GM10847 (cell line): ENCODE data around the gene BCL2.

Experiments
- POLR2A ChIP-seq: IDR thresholded peaks from 2 replicates; pipeline ENCODE4 v1.6.1; 2011; ENCODE audit not compliant: insufficient read length; ENCODE audit errors: extremely low read depth

Gene BCL2

DNA sequence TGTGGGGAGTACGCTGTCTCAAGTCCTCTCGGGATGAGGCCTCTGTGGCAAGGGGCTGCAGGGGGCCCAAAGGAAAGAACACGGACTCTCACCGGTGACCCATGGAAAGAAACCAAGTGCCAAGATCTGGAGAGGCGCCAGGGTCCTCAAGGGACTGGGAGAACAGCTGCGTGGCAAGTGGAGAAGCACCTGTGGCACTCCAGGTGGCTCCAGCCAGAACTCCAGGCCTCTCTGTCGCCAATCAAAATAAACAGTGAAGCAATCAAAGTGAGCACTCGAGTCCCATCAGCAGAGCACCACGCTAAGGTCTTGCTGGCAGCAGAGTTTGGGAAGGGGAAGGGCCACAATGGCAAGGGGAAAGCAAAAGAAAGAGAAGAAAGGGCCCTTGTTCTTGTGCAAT, 54.7 kb downstream of the BCL2 start:
- no peak for TF ChIP-seq POLR2A

DNA sequence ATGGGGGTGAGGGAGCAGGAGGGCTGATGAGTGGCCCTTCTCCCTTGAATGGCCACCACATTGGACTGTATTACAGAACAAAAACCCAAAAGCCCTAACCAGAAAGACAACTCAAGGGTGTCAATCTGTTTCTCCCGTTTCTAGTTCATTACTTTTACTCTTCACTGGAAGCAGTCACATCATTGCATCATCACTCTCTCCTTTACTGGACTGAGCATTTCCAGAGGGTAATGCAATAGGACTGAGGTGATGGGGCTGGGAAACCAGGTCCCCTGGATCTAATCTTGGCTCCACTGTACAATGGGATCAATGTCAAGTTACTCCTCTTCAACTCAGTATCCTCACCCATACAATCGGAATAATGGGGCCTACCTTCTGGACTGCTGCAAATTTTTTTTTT, 56.1 kb downstream of the BCL2 start:
- TF ChIP-seq POLR2A: no peak

DNA sequence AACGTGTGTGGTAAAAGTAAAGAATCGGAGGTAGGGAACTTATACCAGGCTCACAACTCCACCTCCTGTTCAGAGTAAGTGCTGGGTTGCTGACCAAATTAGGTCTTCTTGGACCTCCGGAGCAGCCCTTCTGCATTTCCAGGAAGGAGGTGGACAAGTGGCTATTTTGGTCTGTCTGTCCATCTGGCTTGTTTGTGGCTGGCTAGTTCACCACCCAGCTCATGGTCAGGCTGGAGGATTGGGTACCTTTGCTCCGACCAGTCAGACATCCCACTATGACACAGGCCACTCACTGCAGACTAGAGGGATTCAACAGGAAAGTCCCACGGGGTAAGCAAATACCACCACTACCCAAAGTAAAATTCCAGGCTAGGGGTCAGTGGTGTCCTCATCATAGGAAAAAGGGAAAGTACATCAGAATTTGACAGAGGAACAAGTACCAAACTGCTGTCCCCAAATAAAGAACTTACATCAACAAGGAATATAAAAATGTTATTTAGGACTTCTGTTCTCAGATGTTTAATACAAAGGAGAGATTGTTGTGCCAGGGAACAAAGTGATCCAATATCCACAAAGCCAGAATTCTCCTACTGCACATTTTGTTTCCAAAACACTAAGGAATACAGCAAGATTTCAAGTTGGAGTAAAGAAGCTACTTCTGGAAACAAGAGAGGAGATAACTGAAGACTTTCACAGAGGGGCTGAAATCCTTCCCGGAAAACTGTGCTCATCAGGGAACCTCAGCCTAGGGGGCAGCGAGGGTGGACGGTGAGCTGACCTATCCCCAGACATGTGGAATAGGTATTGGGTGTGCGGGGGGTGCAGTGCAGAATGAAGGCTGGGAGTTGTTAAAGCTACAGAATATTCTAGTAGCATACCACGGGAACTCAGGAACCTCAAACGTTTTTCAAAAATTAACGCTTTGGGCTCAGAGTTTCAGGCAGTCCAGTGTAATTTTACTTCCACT, 56.9 kb downstream of the BCL2 start:
- TF ChIP-seq POLR2A: no peak

DNA sequence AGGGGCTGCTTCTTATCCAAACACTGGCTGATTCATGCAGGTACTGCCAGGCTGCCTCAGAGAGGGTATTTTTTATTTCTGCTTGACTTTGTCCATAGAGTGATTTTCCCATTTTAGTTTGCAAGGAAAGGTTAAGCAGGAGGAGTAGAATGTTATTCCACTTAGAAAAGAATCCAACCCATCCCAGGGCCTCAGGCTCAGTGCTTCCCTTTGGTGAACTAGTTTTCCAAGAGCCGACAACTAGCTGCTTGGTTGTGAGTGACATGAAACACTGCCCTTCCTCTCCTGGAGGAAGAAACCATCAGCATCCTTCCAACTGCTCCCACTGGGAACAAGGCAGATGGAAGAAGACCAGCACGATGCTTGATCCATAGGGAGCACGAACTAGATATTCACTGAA, 58.5 kb downstream of the BCL2 start:
- no peak for TF ChIP-seq POLR2A

DNA sequence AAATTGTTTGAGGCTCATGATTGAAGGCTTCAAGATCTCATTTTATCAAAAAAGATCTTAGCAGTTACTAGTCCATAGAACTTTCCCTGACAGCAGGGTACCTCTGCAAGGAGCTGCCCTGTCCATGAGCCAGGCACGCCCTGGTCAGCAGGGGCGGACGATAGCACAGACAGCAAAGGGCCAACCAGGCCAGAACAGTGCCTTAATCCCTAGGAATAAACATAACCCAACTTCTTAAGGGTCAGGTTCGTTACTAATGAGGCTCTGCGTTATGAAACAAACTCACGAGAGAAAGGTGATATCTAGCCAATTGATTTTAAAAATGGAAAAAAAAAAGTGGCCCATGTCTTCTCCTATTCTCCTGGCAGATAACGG, 59.2 kb downstream of the BCL2 start:
- no peak for TF ChIP-seq POLR2A

DNA sequence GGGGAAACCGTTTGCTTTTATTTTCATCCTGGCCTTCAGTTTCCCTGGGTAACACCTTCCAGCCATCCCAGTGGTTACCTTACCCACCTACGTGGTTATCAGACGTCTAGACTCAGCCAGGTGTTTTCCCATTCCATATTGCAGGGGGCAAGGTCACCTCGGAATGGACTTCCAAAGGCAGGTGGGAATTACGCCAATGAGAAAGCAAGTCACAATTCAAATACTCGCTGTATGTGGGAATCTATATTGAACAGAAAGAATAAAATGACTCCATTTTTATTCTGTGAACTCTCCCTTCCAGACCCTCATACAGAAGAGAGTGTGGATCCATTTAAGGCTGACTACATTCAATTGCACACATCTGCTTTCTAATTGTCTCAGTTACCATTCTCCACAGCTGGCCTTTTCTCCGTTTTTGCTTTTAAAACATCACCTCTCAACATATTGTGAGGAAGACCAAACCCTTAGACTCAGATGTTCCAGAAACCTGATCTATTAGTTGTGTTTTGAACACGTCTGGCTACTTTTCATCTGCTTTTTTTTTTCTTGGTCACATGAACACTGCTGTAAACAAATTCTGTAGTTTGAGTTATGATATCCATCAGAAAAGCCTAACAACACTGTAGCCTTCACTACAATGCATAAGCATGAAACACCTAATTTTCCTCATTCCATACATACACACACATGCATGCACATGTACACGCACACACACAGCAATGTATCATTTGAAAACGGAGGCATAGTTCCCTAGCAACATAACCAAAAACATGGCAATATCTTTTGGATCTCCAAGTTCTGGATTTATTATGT, 59.8 kb downstream of the BCL2 start:
- no peak for TF ChIP-seq POLR2A

DNA sequence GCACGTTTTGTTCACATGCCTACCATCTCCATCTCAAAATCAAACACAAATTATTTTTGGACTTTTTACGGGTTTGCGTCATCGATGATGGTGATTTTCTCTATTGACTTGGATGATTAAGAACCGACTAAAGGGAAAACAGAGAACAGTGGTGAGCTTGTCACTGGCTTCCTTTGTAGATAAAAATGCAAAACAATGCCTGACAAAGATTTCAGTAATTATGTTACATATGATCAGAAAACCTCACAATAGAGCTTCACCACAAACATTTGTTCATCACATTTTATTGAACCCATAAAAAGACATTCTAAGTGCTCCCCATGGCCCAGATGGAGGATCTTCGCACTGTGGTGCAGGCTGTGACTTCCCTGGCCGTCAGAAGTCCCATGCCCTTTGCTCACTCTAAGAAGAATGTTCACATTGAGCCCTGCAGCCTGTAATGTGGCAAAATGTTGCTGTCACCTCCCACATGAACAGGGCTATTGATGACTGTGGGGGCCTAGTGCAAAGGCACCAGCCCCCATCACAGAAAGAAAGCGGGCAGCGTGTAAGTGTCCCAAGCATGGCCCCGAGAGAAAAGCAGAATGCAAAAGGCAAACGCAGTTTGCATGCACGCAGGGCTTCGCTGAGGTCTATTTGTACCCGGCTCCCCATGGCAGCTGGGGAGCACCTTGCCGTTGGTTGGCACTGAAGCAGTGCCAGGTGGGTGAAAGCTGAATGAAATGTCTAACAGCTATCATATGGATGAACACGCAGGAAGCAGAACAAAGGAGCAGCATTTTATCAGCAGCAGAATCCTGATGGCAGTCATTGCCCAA, 60.6 kb downstream of the BCL2 start:
- TF ChIP-seq POLR2A: no peak

DNA sequence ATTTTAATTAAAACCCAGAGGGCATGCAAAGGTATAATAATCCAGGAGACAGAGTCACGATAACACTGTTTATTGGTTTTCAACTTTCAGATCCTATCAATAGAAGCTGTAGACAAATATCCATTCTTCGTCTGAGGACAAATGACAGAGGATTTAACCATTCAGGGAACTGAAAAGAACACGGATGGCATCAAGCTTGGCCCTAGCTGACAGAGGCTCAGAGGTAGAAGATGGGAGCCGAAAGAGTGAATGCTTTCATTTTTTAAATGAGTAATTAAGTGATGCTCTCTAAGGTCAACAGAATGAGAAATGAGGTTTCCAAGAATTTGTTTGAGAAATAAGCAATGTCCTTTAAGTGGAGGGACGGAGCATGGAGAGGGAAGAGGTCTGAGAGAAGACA, 62.1 kb downstream of the BCL2 start:
- no peak for TF ChIP-seq POLR2A

DNA sequence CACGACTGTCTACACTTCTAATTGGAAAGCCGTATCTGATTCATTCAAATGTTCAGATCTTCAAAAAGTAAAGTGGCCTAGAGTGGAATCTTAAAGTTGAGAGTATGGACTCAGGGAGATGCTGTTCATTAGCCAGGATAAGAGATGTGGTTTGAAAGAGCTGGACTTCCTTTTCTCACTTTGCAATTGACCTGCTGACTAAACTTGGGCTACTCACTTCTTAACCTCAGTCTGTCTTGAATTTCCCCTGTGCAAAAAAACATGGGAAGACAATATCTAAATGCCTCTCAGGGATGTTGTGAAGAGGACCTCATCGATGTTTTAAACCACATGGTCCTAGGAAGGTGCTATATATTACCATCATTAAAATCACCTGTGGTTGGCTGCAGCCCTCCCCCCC, 64.1 kb downstream of the BCL2 start:
- TF ChIP-seq POLR2A: no peak

DNA sequence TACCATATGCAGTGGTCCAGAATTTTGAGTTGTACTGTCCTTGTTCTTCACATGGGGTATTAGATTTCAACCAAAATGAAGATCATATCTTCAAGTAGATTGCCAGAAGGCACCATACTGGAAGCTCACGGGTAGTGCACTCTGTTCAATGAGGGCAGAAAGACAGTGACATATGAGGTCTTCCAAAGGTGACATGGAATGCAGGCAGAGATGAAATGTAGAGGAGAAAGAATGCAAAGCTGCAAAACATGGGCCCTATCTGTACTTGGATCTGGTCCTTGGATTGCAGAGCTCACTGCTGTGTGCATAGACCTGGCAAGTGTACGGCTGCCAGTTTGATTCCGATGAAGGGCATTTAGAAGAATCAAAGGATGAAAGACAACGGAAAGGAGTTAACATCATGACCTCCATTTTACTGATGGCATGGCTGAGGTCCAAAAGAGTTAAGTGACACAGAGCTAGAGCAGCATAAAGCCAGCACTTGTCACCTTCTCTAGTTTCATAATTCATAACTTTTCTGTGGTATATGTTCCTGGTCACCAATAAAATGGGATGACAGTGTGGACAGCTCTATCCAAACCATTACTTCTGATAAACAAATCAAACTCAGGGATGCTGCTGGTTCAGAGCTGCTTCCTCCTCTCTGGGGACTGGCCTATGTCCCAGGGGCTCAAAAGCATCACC, 64.7 kb downstream of the BCL2 start:
- no peak for TF ChIP-seq POLR2A

DNA sequence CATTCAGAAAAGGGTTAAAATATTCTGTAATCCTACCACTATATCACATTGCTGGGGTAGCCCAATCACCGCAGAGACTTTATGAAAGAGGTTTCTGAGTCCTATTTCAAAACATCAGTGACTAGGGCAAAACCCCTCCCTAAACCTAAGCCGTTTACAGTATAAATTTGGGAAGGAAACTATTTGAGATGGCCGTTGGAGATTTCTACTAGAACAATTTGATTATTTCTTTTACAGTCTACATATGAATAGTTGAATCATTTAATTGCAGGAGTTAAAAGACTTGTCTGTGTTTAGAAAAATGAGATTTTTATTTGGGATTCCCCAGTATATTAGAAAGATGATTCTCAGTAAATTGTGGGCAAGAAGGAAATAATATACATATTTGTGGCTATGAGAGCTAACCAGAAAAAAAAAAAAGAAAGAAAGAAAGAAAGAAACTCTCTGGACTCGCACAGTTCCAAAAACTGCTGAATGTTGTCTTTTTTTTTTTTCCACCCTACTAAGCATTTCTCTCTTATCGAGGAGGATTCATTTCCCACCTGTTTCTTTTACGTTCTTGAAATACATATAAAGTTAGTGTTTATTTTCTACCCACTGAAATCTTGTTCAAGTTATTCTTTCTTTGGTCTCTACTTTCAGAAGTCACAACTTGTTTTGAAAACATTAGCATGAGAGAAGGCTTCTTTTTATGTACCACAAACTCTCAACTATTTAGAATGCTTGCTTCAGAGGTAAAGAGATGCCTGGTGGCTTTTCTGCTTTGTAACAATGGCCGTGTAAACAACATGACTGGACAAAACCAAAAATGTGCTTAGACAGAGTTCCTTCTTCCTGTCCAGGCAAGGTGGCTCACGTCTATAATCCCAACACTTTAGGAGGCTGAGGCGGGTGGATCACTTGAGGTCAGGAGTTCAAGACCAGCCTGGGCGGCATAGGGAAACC, 65.9 kb downstream of the BCL2 start:
- no peak for TF ChIP-seq POLR2A

DNA sequence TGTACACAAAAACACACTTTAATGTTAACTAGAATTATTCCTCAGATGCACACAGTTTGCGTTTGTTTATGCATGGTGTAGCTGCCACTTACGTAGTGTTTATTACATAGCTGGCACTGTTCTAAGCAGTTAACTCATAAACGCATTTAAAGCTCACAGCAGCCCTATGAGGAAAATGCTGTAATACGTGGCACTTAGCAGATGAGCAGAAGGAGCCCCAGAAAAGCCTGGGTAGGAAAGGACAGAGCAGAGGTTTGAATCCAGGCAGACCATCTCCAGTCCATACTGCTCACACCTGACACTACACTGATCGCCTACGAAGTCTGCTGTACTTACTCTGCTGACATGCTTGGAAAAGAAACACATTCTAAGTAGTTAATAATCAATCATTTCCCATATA, 66.6 kb downstream of the BCL2 start:
- no peak for TF ChIP-seq POLR2A

DNA sequence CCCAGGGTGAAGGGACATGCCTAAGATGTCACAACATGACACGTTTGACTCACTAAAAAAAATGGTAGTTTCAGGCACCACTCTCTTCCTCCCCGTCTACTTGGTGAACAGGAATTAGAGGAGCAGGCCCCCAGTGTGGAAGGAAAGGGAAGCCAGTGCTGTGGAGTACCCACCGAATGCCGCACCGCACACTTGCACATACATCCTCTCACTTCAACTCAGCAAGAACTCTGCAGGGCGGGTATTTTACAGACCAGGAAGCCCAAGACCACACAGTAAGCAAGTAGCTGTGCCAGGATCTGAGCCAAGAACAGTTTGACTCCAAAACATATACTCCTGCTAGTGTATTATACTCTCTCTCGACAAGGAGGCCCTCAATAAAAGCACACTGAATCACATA, 69.8 kb downstream of the BCL2 start:
- no peak for TF ChIP-seq POLR2A

DNA sequence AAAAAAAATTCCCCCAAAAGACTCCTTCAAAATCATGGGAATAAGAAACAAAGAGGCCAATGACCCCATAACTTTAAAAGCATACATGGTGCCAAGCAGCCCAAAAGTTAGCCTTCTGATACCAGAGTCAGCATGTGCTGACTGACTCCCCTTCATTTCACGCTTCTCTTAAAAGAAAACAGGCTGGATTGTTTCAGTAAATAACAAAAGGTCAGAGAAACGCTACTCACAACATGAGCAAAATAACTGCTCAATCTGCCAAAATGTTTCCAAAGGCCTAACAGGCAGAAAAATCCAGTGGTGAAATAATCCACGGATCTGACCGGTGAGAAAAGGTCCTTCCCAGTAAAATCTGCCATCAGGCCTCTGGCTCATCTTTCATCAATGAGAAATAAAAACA, 71.6 kb downstream of the BCL2 start:
- TF ChIP-seq POLR2A: no peak
